Neural cell (in vitro differentiated cells): ENCODE measurements around the gene OR1S1. TPM values are rescaled to one million over a fixed set of nuclear protein-coding genes. Genes with fewer than 3 reads are reported as not detected.

Experiments used
- H2AFZ ChIP-seq: fragments of 200-600, 300-800 bp; sonication (generic), shearing (Covaris generic); 2 replicates; pipeline ENCODE4 v1.6.0; 2014; ENCODE audit warnings: low read depth, mild to moderate bottlenecking, antibody characterized with exemption, low read length, moderate library complexity
- H3F3A ChIP-seq: fragments of 200-600 bp; shearing (Covaris generic); 2 replicates; pipeline ENCODE4 v1.6.1; 2016; ENCODE audit warnings: mild to moderate bottlenecking, moderate library complexity, mixed read lengths, antibody characterized with exemption, low read length; ENCODE audit not compliant: insufficient read depth, poor library complexity, severe bottlenecking
- H3K27ac ChIP-seq: fragments of 200-600, 300-800 bp; sonication (generic), shearing (Covaris generic); 2 replicates; pipeline ENCODE4 v1.5.1; 2014; ENCODE audit warnings: mild to moderate bottlenecking, low read length, moderate library complexity
- H3K27me3 ChIP-seq: fragments of 300-800, 200-600 bp; sonication (generic), shearing (Covaris generic); 2 replicates; pipeline ENCODE4 v1.6.0; 2014; ENCODE audit warnings: mild to moderate bottlenecking, low read depth, low read length, moderate library complexity; ENCODE audit not compliant: insufficient read depth
- H3K36me3 ChIP-seq: fragments of 300-800, 200-600 bp; sonication (generic), shearing (Covaris generic); 2 replicates; pipeline ENCODE4 v1.5.1; 2014; ENCODE audit warnings: mild to moderate bottlenecking, antibody characterized with exemption, low read length, moderate library complexity; ENCODE audit not compliant: insufficient read depth
- H3K4me2 ChIP-seq: fragments of 300-800, 200-600 bp; sonication (generic), shearing (Covaris generic); 2 replicates; pipeline ENCODE4 v1.6.0; 2014; ENCODE audit warnings: mild to moderate bottlenecking, low read length
- H3K4me3 ChIP-seq: fragments of 300-800, 200-600 bp; sonication (generic), shearing (Covaris generic); 2 replicates; pipeline ENCODE4 v1.5.1; 2014; ENCODE audit warnings: mild to moderate bottlenecking, low read length, moderate library complexity
- H3K79me2 ChIP-seq: fragments of 200-600 bp; shearing (Covaris generic); replicated peaks from 2 replicates; pipeline ENCODE4 v1.6.0; 2014; ENCODE audit warnings: mild to moderate bottlenecking, low read length, moderate library complexity; ENCODE audit not compliant: insufficient read depth
- H3K9ac ChIP-seq: fragments of 300-800, 200-600 bp; sonication (generic), shearing (Covaris generic); 2 replicates; pipeline ENCODE4 v1.6.1; 2016; ENCODE audit warnings: mild to moderate bottlenecking, low read length, mixed read lengths
- H3K9me2 ChIP-seq: fragments of 200-600 bp; shearing (Covaris generic); 2 replicates; pipeline ENCODE4 v1.6.1; 2016; ENCODE audit warnings: mild to moderate bottlenecking, low read length, mixed read lengths; ENCODE audit not compliant: insufficient read depth
- H3K9me3 ChIP-seq: fragments of 200-600, 300-800 bp; sonication (generic), shearing (Covaris generic); 2 replicates; pipeline ENCODE4 v1.6.1; 2016; ENCODE audit warnings: mild to moderate bottlenecking, mixed run types, low read length, moderate library complexity, mixed read lengths
- H4K20me1 ChIP-seq: fragments of 200-600 bp; shearing (Covaris generic); 2 replicates; pipeline ENCODE4 v1.6.1; 2016; ENCODE audit warnings: mild to moderate bottlenecking, mixed run types; ENCODE audit not compliant: insufficient read depth
- CTCF ChIP-seq: fragments of 450-650 bp; IDR thresholded peaks from 2 replicates; pipeline ENCODE4 v1.5.1; 2014; ENCODE audit warnings: antibody characterized with exemption, mild to moderate bottlenecking, moderate library complexity; ENCODE audit not compliant: poor library complexity, severe bottlenecking
- EP300 ChIP-seq: fragments of 450-650 bp; conservative IDR thresholded peaks from 2 replicates; pipeline ENCODE4 v1.6.1; 2014; ENCODE audit warnings: antibody characterized with exemption, mild to moderate bottlenecking, moderate library complexity; ENCODE audit not compliant: poor library complexity, severe bottlenecking
- EZH2 ChIP-seq: fragments of 200-600, 300-800 bp; shearing (Covaris generic), sonication (generic); IDR thresholded peaks from 2 replicates; pipeline ENCODE4 v1.6.1; 2014; ENCODE audit warnings: antibody characterized with exemption, low read length, borderline replicate concordance, mild to moderate bottlenecking; ENCODE audit not compliant: insufficient read depth, poor library complexity, severe bottlenecking
- MXI1 ChIP-seq: fragments of 450-650 bp; conservative IDR thresholded peaks from 2 replicates; pipeline ENCODE4 v1.6.1; 2014; ENCODE audit warnings: antibody characterized with exemption, mild to moderate bottlenecking; ENCODE audit not compliant: poor library complexity, severe bottlenecking
- POLR2AphosphoS5 ChIP-seq: IDR thresholded peaks from 2 replicates; pipeline ENCODE4 v1.6.1; 2012
- RAD21 ChIP-seq: fragments of 450-650 bp; conservative IDR thresholded peaks from 2 replicates; pipeline ENCODE4 v1.6.1; 2014; ENCODE audit warnings: antibody characterized with exemption, mild to moderate bottlenecking, moderate library complexity
- REST ChIP-seq: IDR thresholded peaks from 2 replicates; pipeline ENCODE4 v1.6.1; 2012; ENCODE audit warnings: borderline replicate concordance
- SMC3 ChIP-seq: fragments of 450-650 bp; conservative IDR thresholded peaks from 2 replicates; pipeline ENCODE4 v1.6.1; 2014; ENCODE audit warnings: antibody characterized with exemption, mild to moderate bottlenecking, moderate library complexity; ENCODE audit not compliant: poor library complexity
- TAF1 ChIP-seq: IDR thresholded peaks from 2 replicates; pipeline ENCODE4 v1.6.1; 2012; ENCODE audit warnings: low read depth
- polyA plus RNA-seq: library from polyadenylated mRNA; depleted of rRNA; stranded (reverse); fragments of >200 nt; gene quantifications from 2 replicates; pipeline ENCODE4 v1.2.3, GENCODE V29; 2014

The OR1S1 gene
- polyA plus RNA-seq, 1 donor from 2014 or later: not detected

DNA sequence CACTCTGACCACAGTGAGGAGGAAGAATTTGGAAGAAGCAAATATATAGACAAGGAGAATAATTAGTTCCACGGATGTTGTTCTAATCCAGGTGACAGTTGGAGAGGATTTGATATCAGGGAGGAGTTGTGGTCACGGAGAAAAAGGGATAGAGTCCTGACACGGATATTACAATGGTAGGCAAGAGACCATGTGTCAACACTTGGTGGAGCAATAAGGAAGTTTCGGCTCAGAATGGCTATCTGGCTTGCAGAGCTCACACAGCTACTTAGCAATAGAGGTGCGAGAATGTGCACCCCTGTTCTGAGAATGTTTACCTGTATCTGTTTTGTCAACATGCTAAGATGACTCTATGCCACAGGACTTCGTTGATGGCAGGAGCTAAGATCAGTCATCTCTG lies 34.1 kb upstream of the OR1S1 start:
- Histone ChIP-seq H2AFZ (no peak overlapping the region), H3K9me3 (no peaks in the 10 kb centered on the region), H3K4me2 (no peak overlapping the region), H4K20me1 (no peaks in the 10 kb centered on the region), H3K36me3 (no peaks in the 10 kb centered on the region), H3F3A (no peaks in the 10 kb centered on the region), H3K9me2 (no peaks in the 10 kb centered on the region), H3K27ac (no peak overlapping the region), H3K9ac (no peak overlapping the region), H3K79me2 (no peaks in the 10 kb centered on the region), H3K4me3 (no peak overlapping the region), H3K27me3 (no peaks in the 10 kb centered on the region)
- TF ChIP-seq EZH2 (no peak), REST (no peak), SMC3 (no peak), RAD21 (no peak), TAF1 (no peak), CTCF (no peak), MXI1 (no peak), POLR2AphosphoS5 (no peak), EP300 (no peak)

DNA sequence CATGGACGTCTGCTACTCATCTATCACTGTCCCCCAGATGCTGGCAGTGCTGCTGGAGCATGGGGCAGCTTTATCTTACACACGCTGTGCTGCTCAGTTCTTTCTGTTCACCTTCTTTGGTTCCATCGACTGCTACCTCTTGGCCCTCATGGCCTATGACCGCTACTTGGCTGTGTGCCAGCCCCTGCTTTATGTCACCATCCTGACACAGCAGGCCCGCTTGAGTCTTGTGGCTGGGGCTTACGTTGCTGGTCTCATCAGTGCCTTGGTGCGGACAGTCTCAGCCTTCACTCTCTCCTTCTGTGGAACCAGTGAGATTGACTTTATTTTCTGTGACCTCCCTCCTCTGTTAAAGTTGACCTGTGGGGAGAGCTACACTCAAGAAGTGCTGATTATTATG lies 32.9 kb upstream of the OR1S1 start:
- Histone ChIP-seq H3K9ac (no peak overlapping the region), H3F3A (no peaks in the 10 kb centered on the region), H3K4me3 (no peak overlapping the region), H3K9me2 (no peaks in the 10 kb centered on the region), H4K20me1 (no peaks in the 10 kb centered on the region), H2AFZ (no peak overlapping the region), H3K27me3 (no peaks in the 10 kb centered on the region), H3K27ac (no peak overlapping the region), H3K9me3 (no peaks in the 10 kb centered on the region), H3K4me2 (no peak overlapping the region), H3K36me3 (no peaks in the 10 kb centered on the region), H3K79me2 (no peaks in the 10 kb centered on the region)
- TF ChIP-seq CTCF: no peak
- no peak for TF ChIP-seq RAD21
- no peak for TF ChIP-seq MXI1
- no peak for TF ChIP-seq EZH2
- TF ChIP-seq SMC3: no peak
- no peak for TF ChIP-seq TAF1
- no peak for TF ChIP-seq REST
- TF ChIP-seq POLR2AphosphoS5: no peak
- no peak for TF ChIP-seq EP300
